ENCODE results near the gene TAF8. TPM values are rescaled to one million over a fixed set of nuclear protein-coding genes. Genes with fewer than 3 reads are reported as not detected.

The TAF8 gene
- total RNA-seq, 1 donor from 2014 or later, result 32.2 TPM

DNA sequence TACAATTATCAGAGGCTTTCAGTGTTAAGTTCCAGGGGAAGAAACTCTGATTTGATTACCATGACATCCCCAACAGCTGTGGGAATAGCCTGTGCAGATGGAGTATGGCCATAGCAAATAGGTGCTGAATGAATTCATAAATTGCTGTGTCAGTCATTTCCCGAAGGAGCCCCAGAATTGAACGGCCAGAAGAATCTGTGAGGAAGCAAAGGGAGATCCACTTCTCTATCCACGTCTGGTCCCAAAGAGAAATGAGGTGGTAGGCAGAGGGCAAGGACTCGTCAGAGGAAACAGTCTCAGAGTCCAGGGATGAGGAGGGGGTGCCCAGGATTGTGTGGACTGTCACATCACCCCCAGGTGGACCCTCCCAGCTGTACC, 3.1 kb upstream of the TAF8 start:
- ATAC-seq (no peak), DNase-seq (no peak)
- intact Hi-C loops (cut with micrococcal nuclease), result loop anchor here (5.0 to 10.0 kb wide), 2 partner anchors 105 to 262 kb away; partner anchors contain the start of genes CCND3, PRICKLE4 and TOMM6

DNA sequence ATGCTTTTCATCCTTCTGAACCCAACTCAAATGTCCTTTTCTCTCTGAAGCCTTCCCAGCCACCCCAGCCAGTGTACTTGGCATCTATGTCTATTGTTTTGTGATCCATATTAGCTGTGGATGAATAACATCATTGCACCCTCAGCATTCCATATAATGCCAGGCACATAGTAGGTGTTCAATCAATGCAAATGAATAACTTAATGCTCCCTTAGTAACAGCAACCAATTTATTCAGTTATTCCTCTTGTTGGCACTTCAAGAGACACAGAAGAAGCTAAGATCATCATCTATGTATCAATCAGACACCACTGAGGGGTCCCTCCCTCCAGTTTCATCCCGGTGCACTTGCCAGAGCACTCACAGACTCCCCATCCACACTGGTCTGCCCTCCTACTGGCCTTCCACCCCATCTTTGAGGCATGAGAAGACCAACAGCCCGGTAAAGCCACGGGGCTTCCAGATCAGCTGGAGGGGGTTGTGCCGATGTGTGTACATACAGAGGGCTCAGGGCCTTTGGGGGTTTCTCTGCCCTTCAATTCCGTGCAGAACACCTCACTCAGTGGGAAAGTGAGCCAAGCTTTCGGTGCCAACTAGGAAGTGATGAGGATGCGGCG, 2.4 kb upstream of the TAF8 start:
- DNase-seq, result no peak
- ATAC-seq, result no peak
- intact Hi-C loops (cut with micrococcal nuclease), result loop anchor here (5.0 to 10.0 kb wide), 2 partner anchors 106 to 263 kb away; partner anchors contain the start of genes CCND3, PRICKLE4 and TOMM6

- ATAC-seq, result no peak
- intact Hi-C loops (cut with micrococcal nuclease), result loop anchor here (5.0 to 10.0 kb wide), 2 partner anchors 107 to 264 kb away; partner anchors contain the start of genes CCND3, PRICKLE4 and TOMM6
- DNase-seq, result peak; percentile 39
These were observed 1.1 kb upstream of the TAF8 start for GRCh38 chr6:42049116-42049809.

DNA sequence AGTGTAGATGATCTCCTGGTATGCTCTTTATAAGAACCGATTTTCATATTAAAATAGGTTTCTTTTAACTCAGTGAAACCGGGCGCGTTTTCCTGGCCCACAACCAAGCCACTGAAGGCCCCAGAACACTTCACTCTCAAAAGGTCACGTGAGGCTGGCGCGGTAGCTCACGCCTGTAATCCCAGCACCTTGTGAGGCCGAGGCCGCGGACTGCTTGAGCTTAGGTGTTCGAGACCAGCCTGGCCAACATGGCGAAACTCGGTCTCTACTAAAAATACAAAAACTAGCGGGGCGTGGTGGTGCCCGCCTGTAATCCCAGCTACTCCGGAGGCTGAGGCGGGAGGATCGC, 402 bp upstream of the TAF8 start:
- ATAC-seq (no peak), DNase-seq (no peak)
- intact Hi-C loops (cut with micrococcal nuclease), result loop anchor here (5.0 to 10.0 kb wide), 2 partner anchors 108 to 265 kb away; partner anchors contain the start of genes CCND3, PRICKLE4 and TOMM6

GRCh38 chr6:42051268-42051653, 937 bp downstream of the TAF8 start:
- DNase-seq (no peak), ATAC-seq (no peak)
- intact Hi-C loops (cut with micrococcal nuclease), result no loop called here

DNA sequence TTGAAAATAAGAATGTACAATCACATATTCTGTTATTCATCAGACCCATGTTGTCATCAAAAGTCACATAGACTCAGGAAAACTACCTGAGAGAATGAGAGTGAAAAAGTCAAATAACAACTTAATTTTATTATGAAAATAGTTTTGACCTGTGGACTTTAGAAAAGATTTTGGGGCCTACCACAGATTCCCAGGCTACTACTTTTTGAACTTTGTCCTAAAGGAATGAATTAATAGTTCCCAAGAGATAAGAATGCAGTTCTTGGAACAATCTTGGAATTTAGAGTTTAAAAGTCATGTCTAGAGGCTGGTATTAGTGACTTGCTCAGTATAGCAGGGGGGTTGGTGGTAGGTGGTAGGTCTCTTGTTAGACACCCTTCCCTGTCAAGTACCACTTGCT, 3.3 kb downstream of the TAF8 start:
- intact Hi-C loops (cut with micrococcal nuclease), result no loop called here
- DNase-seq (no peak), ATAC-seq (no peak)

- intact Hi-C loops (cut with micrococcal nuclease), result no loop called here
These were observed 9.4 kb downstream of the TAF8 start for GRCh38 chr6:42059743-42060142.

DNA sequence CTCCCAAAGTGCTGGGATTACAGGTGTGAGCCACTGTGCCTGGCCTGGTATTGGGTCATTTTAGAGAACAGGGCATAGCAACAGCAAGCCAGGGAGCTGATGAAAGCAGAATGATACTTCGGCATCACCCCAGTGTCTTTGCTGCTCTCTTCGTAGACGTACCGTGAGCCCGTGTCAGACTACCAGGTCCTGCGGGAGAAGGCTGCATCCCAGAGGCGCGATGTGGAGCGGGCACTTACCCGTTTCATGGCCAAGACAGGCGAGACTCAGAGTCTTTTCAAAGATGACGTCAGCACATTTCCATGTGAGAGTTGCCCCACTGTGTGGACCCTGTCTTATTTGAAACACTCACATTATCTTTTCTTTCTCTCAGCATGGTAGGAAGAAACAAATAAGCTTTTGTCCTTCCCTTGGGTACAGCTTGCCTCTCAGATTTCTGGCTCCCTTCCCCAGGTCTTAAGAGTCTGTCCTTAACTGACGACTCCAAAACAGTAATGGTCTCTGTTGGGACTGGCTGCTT, 15.9 kb downstream of the TAF8 start:
- intact Hi-C loops (cut with micrococcal nuclease), result no loop called here
- no peak for DNase-seq
- no peak for ATAC-seq

More at GRCh38 chr6:42059743-42060142, 9.4 kb downstream of the TAF8 start:
- DNase-seq (no peak), ATAC-seq (no peak)

DNA sequence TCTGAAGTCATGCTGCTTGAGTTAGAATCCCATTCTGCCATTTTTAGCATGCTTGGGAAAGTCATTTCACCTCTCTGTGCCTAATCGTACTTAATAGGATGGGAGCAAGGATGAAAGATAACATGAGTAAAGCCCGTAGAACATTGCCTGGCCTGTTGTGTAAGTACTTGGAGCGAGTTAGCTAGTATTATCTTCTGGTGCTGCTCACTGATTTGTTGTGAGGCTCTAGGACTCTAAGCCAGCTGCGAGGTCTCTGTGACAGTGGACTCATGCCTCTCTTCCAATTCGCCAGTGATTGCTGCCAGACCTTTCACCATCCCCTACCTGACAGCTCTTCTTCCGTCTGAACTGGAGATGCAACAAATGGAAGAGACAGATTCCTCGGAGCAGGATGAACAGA, 17.8 kb downstream of the TAF8 start:
- intact Hi-C loops (cut with micrococcal nuclease), result no loop called here
- ATAC-seq (peak; percentile 93), DNase-seq (peak; percentile 52)

DNA sequence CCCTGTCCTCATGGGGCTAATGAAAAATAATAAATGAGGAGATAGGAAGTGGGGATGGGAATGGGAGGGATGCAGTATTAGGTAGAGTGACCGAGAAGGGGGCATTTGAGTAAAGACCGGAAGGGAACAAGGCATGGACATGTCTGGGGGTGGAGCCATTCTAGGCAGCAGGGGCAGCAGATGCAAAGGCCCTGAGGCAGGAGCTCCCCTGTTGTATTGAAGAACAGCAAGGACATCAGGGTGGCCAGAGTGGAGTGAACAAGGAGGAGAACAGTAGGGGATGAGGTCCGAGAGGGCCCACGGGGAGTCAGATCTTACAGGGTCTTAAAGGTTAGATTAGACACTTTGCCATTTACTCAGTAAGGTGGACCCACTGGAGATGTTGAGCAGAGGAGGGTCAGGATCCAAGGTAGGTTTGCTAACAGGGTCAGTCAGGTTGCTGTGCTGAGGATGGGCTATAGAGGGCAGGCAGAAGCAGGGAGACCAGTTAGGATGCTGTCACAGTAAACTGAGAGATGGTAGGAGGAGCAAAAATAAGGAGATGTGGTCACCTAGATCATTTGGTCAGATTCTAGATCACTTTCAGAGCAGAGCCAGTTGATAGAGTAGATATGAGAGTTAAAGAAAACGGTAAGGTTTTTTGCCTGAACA, 18.7 kb downstream of the TAF8 start:
- DNase-seq (no peak), ATAC-seq (no peak)
- intact Hi-C loops (cut with micrococcal nuclease), result no loop called here

DNA sequence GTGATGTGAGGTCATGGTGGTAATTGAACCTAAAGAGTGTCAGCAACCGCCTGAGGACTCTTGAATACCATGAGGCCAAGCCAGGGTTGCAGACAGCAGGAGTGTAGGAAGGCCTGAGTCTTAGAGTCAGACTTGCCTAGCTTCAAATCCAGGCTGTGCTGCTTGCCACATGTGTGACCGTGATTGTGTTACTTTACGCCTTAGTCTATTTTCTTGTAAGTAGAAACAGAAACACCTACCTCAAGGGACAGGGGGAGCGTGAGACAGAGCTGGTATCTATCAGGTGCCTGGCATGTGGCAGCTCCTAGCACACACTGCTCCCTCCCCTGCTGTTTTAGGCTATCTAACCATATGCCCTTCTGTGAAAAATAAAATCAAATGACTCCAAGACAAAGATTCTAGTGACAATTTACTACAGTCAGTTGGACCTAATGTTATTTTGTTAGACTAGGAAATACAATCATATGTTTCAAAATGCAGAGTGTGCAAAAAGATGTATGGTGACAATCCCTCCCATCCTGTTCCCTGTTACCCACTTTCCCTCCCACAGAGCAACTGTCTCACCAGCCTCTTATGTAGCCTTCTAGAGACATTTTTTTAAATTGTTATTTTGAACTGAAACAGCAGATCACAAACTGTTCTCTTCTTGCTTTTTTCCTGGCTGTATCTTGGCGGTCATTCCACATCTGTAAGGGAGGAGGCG, 21.7 kb downstream of the TAF8 start:
- ATAC-seq (peak; percentile 11), DNase-seq (no peak)
- intact Hi-C loops (cut with micrococcal nuclease), result no loop called here

GRCh38 chr6:42073287-42073686, 23.0 kb downstream of the TAF8 start:
- intact Hi-C loops (cut with micrococcal nuclease), result no loop called here
- DNase-seq, result no peak
- ATAC-seq, result no peak

GRCh38 chr6:42075159-42075838, 25.0 kb downstream of the TAF8 start:
- intact Hi-C loops (cut with micrococcal nuclease), result loop anchor here (5.0 kb wide), 1 partner anchor 92 kb away; no protein-coding TSS in a partner anchor
- peak; percentile 86 for DNase-seq

DNA sequence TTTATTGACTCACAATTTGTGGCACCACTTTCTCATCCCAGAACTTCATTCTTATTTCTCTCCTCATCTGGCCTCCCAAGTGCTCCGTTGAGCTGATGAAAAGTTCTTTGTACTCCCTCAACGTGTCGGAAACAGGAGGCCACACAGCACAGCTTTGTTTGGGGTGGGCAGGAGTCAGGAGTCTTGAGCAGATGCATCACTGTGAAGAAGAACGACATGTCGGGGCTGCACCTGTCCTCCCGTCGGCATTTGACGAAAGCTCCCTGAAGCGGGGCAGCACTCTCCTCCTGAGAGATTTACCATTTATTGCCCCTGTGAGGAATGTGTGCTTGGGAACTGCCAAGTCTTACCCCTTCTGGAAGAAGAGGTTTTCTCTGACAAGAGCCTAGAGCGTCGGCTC, 28.1 kb downstream of the TAF8 start:
- intact Hi-C loops (cut with micrococcal nuclease), result loop anchor here (5.0 kb wide), 1 partner anchor 89 kb away; no protein-coding TSS in a partner anchor
- ATAC-seq (no peak), DNase-seq (no peak)

More at GRCh38 chr6:42075159-42075838, 25.0 kb downstream of the TAF8 start:
- ATAC-seq, result peak; percentile 65

DNA sequence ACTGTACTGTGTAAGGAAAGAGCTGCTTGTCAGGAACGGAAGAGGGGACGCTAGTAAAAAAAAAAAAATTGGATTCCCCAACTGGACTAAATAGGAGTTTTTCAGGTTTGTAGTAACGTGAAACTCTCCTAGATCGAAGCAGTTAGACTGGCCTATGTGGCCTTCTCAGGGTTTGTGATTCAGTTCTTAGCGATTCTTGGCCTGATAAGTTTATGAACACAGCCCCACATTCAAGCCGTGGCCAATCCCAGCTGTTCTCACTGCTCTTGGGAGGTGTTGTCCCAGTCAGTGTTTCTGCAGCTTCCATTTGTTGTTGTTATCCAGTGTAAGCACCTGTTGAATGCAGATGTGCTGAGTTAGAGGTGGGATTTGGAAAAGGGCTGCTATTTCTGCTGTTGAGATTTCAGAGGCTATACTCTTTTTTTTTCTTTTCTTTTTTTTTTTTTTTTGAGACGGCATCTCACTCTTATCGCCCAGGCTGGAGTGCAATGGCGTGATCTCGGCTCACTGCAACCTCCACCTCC, 29.7 kb downstream of the TAF8 start:
- DNase-seq, result no peak
- no peak for ATAC-seq
- intact Hi-C loops (cut with micrococcal nuclease), result loop anchor here (5.0 kb wide), 1 partner anchor 87 kb away; no protein-coding TSS in a partner anchor

GRCh38 chr6:42083530-42083929, 33.2 kb downstream of the TAF8 start:
- intact Hi-C loops (cut with micrococcal nuclease), result no loop called here
- DNase-seq, result no peak
- peak; percentile 29 for ATAC-seq

DNA sequence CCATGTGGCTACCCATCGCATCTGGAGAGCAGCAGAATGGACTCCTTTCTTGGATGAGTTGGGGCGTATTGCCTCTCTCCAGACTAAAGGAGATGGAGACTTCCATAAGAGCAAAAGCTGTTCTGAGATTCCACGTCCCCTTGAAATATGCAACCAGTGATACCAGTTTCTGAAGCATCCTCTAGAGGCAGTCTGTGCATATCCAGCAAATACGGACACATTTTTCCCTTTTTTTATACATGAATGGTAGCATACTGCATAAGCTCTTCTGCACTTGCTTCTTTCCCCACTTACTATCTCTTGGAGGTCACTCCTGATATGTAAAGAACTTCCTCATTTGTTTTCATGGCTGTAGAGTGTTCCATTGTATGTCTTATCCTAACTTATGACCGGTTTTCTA, 34.6 kb downstream of the TAF8 start:
- intact Hi-C loops (cut with micrococcal nuclease), result no loop called here
- ATAC-seq, result no peak

More for the DNA sequence above, 34.6 kb downstream of the TAF8 start:
- DNase-seq, result no peak
